ENCODE measurements around the gene ANAPC4. TPM values are rescaled to one million over a fixed set of nuclear protein-coding genes. Genes with fewer than 3 reads are reported as not detected.

The ANAPC4 gene
- polyA plus RNA-seq, 2 of the 4 experiments (the other 2 are of a cell fraction): 15.7 to 21.2 TPM

DNA sequence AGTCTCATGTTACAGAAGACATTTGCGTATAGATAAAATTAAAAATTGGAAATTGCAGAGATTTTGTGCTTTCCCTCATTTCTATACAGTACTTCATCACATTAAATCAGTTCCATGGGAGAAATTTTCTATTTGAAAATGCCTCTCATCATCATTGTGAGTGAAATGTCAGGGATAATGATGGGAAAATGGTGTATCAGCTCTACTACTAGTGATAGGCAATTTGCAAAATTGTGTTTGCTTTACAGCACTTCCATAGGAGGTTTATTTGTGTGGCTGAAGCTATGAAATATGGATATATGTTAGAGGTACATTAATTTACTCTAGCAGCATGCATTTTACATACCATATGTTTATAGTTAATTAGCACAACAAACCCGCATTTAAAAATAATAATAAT is 21.0 kb upstream of the ANAPC4 start:
- FAIRE-seq (no peak), ATAC-seq (no peak), DNase-seq (ENCODE audit: low read depth in 1 of 2, low spot score in 1 of 2) (no peak)
- POLR2A ChIA-PET: no interaction called here
- 0 out of 3 replicates have a peak, but pooled peaks cover 3% of the 10 kb centered on the region for H3K4me1 ChIP-seq
- no peak overlapping the region for H3K27ac ChIP-seq
- 93% methylated on average over 2 of the region's 2 CpGs for WGBS (ENCODE audit: missing lambda C conversion rate)
- no peak overlapping the region for H3K4me3 ChIP-seq
- CTCF ChIA-PET: interaction anchor here (2.4 kb wide), 1 partner anchor 11 kb away, joined by 12 read pairs; no protein-coding TSS in a partner anchor
- no peaks in the 10 kb centered on the region for H3K9me3 ChIP-seq
- no peak for TF ChIP-seq KDM1A (IDR thresholded peaks at IDR 0.05; ENCODE audit: low read depth)
- TF ChIP-seq RARB (CRISPR knock-in tag; IDR thresholded peaks at IDR 0.05): no peak
- TF ChIP-seq NR3C1 (IDR thresholded peaks at IDR 0.05): no peak
- TF ChIP-seq ZFP36 (IDR thresholded peaks at IDR 0.05; ENCODE audit: borderline replicate concordance, partially characterized antibody): no peak
- TF ChIP-seq HOXB13 (CRISPR knock-in tag; IDR thresholded peaks at IDR 0.05; ENCODE audit: low read depth): no peak
- no peak for TF ChIP-seq CEBPB (IDR thresholded peaks at IDR 0.05)
- no peak for TF ChIP-seq EHMT2 (IDR thresholded peaks at IDR 0.05; ENCODE audit: low read depth)
- H3K4me2 ChIP-seq: no peak overlapping the region

- WGBS (ENCODE audit: missing lambda C conversion rate): 90% methylated on average over 14 of the region's 14 CpGs
- no peak for FAIRE-seq
Measured at GRCh38 chr4:25358515-25359275, 18.4 kb upstream of the ANAPC4 start.

GRCh38 chr4:25361253-25361652 is 15.8 kb upstream of the ANAPC4 start:
- Histone ChIP-seq H3K4me3 (no peak overlapping the region), H3K27ac (no peak overlapping the region), H3K9me3 (no peaks in the 10 kb centered on the region), H3K4me1 (no peaks in the 10 kb centered on the region), H3K4me2 (no peak overlapping the region)
- FAIRE-seq (no peak), ATAC-seq (no peak), DNase-seq (ENCODE audit: low read depth in 1 of 2, low spot score in 1 of 2) (no peak)
- ChIA-PET CTCF (interaction anchor here (1.1 kb wide), 1 partner anchor 49 kb away, joined by 4 read pairs; the partner anchor contains the start of gene ZCCHC4), POLR2A (no interaction called here)
- WGBS (ENCODE audit: missing lambda C conversion rate): 96% methylated on average over 8 of the region's 9 CpGs
- TF ChIP-seq, protein P1, sequence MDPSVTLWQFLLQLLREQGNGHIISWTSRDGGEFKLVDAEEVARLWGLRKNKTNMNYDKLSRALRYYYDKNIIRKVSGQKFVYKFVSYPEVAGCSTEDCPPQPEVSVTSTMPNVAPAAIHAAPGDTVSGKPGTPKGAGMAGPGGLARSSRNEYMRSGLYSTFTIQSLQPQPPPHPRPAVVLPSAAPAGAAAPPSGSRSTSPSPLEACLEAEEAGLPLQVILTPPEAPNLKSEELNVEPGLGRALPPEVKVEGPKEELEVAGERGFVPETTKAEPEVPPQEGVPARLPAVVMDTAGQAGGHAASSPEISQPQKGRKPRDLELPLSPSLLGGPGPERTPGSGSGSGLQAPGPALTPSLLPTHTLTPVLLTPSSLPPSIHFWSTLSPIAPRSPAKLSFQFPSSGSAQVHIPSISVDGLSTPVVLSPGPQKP (IDR thresholded peaks at IDR 0.05; ENCODE audit: low read depth, low read length): no peak
- no peak for TF ChIP-seq CTCF (IDR thresholded peaks at IDR 0.05)
- TF ChIP-seq FOSB (CRISPR knock-in tag; IDR thresholded peaks at IDR 0.05): no peak
- no peak for TF ChIP-seq BHLHE40 (IDR thresholded peaks at IDR 0.05; ENCODE audit: low read depth, low read length)
- no peak for TF ChIP-seq TFCP2L1 (CRISPR knock-in tag; IDR thresholded peaks at IDR 0.05)
- TF ChIP-seq HOXB13 (CRISPR knock-in tag; IDR thresholded peaks at IDR 0.05; ENCODE audit: low read depth): no peak
- no peak for TF ChIP-seq RNF2 (IDR thresholded peaks at IDR 0.05; ENCODE audit: borderline replicate concordance, low read depth)
- no peak for TF ChIP-seq ZNF302 (CRISPR knock-in tag; IDR thresholded peaks at IDR 0.05)
- TF ChIP-seq RCOR1 (IDR thresholded peaks at IDR 0.05; ENCODE audit: low read depth, low read length): no peak
- TF ChIP-seq, protein P2, sequence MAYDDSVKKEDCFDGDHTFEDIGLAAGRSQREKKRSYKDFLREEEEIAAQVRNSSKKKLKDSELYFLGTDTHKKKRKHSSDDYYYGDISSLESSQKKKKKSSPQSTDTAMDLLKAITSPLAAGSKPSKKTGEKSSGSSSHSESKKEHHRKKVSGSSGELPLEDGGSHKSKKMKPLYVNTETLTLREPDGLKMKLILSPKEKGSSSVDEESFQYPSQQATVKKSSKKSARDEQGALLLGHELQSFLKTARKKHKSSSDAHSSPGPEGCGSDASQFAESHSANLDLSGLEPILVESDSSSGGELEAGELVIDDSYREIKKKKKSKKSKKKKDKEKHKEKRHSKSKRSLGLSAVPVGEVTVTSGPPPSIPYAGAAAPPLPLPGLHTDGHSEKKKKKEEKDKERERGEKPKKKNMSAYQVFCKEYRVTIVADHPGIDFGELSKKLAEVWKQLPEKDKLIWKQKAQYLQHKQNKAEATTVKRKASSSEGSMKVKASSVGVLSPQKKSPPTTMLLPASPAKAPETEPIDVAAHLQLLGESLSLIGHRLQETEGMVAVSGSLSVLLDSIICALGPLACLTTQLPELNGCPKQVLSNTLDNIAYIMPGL (CRISPR knock-in tag; IDR thresholded peaks at IDR 0.05; ENCODE audit: borderline replicate concordance): no peak
- TF ChIP-seq TP53 (CRISPR knock-in tag; IDR thresholded peaks at IDR 0.05): no peak
- no peak for TF ChIP-seq BCL3 (IDR thresholded peaks at IDR 0.05)
- TF ChIP-seq FOXS1 (CRISPR knock-in tag; IDR thresholded peaks at IDR 0.05): no peak
- no peak for TF ChIP-seq JUN (IDR thresholded peaks at IDR 0.05)
- no peak for TF ChIP-seq FOSL2 (IDR thresholded peaks at IDR 0.05)
- TF ChIP-seq FOSL2 (CRISPR knock-in tag; IDR thresholded peaks at IDR 0.05): no peak
- no peak for TF ChIP-seq ESRRA (IDR thresholded peaks at IDR 0.05; ENCODE audit: borderline replicate concordance, low read length)
- TF ChIP-seq, protein P3, sequence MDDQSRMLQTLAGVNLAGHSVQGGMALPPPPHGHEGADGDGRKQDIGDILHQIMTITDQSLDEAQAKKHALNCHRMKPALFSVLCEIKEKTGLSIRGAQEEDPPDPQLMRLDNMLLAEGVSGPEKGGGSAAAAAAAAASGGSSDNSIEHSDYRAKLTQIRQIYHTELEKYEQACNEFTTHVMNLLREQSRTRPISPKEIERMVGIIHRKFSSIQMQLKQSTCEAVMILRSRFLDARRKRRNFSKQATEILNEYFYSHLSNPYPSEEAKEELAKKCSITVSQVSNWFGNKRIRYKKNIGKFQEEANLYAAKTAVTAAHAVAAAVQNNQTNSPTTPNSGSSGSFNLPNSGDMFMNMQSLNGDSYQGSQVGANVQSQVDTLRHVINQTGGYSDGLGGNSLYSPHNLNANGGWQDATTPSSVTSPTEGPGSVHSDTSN (IDR thresholded peaks at IDR 0.05): no peak
- TF ChIP-seq NPAS2 (CRISPR knock-in tag; IDR thresholded peaks at IDR 0.05; ENCODE audit: borderline replicate concordance): no peak

More at GRCh38 chr4:25358515-25359275, 18.4 kb upstream of the ANAPC4 start:
- Histone ChIP-seq H3K4me2 (no peak overlapping the region), H3K4me1 (no peaks in the 10 kb centered on the region), H3K9me3 (no peaks in the 10 kb centered on the region), H3K27ac (0 out of 6 replicates have a peak overlapping the region, but pooled peaks of 1 of the 2 experiments have one; percentile 31), H3K4me3 (no peak overlapping the region)
- DNase-seq (ENCODE audit: low read depth in 1 of 2, low spot score in 1 of 2) (no peak), ATAC-seq (no peak)
- CTCF ChIA-PET: interaction anchor here (0.6 to 2.4 kb wide), 5 partner anchors 9 to 344 kb away, joined by 3 to 12 read pairs (median 3); no protein-coding TSS in a partner anchor
- no peak for TF ChIP-seq MAFK (IDR thresholded peaks at IDR 0.05; ENCODE audit: partially characterized antibody)
- TF ChIP-seq RFX5 (IDR thresholded peaks at IDR 0.05): no peak
- 0 out of 2 replicates have a peak, but pooled peaks have one; percentile 18 for TF ChIP-seq NFE2L2 (conservative IDR thresholded peaks at IDR 0.05; ENCODE audit: low read length)
- TF ChIP-seq JUNB (IDR thresholded peaks at IDR 0.05): no peak
- no peak for TF ChIP-seq CBX8 (IDR thresholded peaks at IDR 0.05)
- no peak for TF ChIP-seq HOXB5 (CRISPR knock-in tag; IDR thresholded peaks at IDR 0.05)
- no peak for TF ChIP-seq NR3C1 (IDR thresholded peaks at IDR 0.05)
- POLR2A ChIA-PET: no interaction called here
